DMS79 treated with DMSO at 0.1 percent for 48 hours (cell line): ENCODE results near the gene NMNAT2.
A peak's percentile ranks its signal among the peaks of the same experiment; 100 is the strongest.
"Not testable (repeated sequence)": the region's sequence is repeated elsewhere in the genome, so short reads cannot be mapped to it uniquely, and the experiment has no call there.

Experiments used
- DNase-seq: peaks from one replicate; lab custom pipeline; 2025; lab: John Stamatoyannopoulos, UW

NMNAT2 gene

GRCh38 chr1:183416850-183417771 lies 1.1 kb downstream of the NMNAT2 start:
- DNase-seq = peak; percentile 39

DNA sequence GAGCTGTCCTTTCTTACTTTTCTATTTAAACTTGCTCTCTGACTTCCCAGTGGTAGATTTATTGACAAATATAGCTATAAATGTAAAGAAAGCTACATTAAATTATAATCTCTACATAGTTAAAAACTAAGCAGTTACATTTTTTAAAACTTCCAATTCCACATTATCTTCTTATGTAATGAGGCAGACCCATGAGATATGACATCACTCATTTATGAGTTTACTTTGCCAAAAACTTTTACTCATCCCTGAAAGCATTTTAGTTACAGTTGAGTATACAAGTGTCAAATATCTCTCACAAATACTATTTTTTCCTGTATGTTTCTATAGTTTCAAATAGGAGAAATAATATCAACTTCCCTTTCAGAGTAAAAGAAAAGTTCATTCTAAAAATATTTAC lies 3.8 kb downstream of the NMNAT2 start:
- DNase-seq = no peak

DNA sequence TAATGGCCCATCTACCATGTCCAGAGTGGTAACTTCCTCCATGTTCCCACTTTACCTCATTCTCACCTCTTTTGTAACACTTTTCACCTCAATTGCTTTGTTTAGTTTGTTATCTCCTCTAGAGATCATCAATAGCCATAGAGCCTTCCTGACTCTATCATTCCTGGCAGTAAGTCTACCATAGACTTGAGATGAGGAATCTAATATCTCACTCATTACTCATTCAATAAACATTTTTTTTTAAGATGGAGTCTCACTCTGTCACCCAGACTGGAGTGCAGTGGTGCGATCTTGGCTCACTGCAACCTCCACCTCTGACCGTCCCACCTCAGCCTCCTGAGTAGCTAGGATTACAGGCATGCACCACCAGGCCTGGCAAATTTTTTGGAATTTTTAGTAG lies 7.1 kb downstream of the NMNAT2 start:
- DNase-seq = no peak

GRCh38 chr1:183407961-183408360 lies 10.2 kb downstream of the NMNAT2 start:
- DNase-seq = no peak

- DNase-seq = no peak
Observed at GRCh38 chr1:183407474-183407873, 10.7 kb downstream of the NMNAT2 start.

DNA sequence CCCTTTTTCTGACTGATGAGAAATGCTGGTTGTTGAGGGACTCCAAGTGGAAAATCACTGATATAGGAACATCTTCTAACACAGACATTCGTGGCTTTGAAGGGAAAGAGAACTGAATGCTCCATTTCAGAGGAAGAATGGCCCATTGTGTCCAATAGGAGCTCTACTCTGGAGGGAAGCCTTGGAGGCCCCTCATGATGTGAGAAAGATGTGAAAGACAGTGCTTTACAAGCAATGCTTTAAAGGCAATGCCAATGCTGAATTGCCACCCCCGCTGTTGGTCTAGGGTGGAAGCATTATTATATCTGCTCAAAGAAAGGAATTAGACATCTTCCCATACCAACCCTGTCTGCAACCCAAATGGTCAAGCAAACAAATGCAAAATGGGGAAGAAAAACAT lies 13.7 kb downstream of the NMNAT2 start:
- DNase-seq = no peak

- no peak for DNase-seq
Observed at GRCh38 chr1:183403498-183403897, 14.7 kb downstream of the NMNAT2 start.

GRCh38 chr1:183401565-183401964 lies 16.6 kb downstream of the NMNAT2 start:
- DNase-seq = not testable (repeated sequence)

- no peak for DNase-seq
Observed at GRCh38 chr1:183394435-183394834, 23.7 kb downstream of the NMNAT2 start.

DNA sequence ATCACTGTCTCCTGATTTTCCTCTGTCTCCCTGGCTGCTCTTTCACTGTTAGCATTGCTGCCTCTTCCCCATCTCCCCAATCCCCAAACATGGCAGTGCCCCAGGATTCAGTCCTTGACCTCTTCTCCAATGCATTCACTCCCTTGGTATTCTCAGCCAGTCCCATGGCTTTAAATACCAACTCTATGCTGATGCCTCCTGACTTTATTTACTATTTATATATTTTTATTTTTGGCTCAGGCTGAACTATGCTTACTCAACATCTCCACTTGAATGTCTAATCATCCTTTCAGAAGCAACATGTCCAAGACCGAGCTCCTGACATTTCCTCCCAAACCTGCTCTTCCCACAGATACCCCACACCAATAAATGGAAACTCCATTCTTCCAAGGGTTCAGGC lies 26.3 kb downstream of the NMNAT2 start:
- no peak for DNase-seq

GRCh38 chr1:183390561-183390960 lies 27.6 kb downstream of the NMNAT2 start:
- DNase-seq = no peak

DNA sequence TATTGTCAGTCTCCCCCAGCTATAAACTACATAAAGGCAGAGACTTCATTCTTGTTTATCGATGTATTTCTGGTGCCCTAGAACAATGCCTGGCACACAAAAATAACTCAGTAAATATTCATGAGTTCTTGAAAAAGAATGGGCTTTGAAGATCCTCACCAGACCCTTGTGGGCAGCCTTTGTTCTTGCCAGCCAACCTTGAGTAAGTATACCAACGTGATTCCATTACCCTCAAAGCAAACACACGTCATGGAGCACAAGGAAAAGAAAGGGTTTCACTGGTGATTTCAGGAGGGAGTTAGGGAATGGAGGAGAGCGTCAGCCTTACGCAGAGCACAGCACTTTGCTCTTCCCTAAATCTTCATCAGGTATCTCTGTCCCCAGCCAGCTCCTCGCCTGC lies 29.4 kb downstream of the NMNAT2 start:
- DNase-seq = no peak

GRCh38 chr1:183385340-183386144 lies 32.6 kb downstream of the NMNAT2 start:
- DNase-seq = no peak

DNA sequence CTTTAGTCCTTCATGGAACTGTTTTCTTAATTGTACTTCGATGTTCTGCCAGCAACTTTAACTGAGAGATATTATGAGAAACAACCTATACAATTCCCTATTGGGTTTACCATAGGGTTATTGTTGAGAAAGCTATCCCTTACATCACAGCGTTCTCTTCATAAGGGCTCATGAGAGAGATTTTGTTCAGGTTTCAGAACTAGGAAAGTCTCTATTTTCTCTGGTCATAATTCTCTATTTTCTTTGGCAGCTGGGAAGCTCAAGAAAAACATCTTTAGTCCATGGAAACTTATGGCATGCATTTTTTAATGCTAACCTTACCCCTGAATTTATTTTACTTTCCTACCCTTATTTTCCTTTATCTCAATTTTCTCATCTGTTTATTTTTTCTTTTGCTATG lies 38.2 kb downstream of the NMNAT2 start:
- no peak for DNase-seq

GRCh38 chr1:183375381-183375780 lies 42.8 kb downstream of the NMNAT2 start:
- DNase-seq = no peak

GRCh38 chr1:183374825-183375224 lies 43.4 kb downstream of the NMNAT2 start:
- DNase-seq = no peak

GRCh38 chr1:183372586-183373230 lies 45.5 kb downstream of the NMNAT2 start:
- no peak for DNase-seq

- DNase-seq = peak; percentile 81
Observed at GRCh38 chr1:183370399-183371058, 47.7 kb downstream of the NMNAT2 start.

DNA sequence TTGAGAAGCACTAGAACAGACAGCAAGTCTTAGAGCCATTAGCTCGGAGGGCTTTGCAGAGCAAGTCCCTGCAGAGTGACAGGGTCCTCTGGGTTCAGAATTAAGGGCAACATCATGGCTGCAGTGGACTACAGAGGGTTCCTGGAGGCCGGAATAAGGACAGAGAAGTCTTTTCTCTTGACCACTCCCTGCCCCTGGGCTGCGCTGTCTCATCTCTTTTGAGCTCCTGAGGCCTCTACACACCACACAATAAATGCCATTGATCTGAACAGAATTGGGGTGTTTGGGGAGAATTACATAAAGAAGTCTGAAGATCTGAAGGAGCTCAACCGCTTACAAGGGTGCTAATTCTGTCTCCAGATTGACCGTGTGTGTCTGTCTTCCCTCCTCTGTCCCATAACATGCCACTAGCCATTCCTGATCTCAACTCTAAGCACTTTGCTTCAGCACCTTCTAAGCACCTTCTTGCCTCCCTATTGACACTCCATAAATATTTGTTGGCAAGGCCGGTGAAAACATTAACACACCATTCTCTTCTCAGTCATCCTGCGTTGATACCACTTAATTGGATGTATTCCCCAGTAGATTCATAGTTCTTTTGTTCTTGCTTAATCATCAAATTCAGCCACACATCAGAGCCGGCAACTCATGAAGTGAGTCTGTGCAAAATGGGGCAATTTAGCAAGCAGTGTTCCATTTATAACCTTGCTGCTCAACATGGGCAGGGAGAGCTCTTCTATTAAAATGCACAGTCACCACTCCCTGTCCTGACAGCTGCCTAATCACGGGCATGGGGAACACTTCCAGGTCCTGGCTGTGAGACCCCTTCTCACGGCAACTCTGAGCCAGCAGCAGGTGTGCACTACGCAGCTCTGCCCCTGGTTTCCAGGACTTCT lies 49.7 kb downstream of the NMNAT2 start:
- DNase-seq = peak; percentile 24

- no peak for DNase-seq
Observed at GRCh38 chr1:183366116-183366515, 52.1 kb downstream of the NMNAT2 start.

DNA sequence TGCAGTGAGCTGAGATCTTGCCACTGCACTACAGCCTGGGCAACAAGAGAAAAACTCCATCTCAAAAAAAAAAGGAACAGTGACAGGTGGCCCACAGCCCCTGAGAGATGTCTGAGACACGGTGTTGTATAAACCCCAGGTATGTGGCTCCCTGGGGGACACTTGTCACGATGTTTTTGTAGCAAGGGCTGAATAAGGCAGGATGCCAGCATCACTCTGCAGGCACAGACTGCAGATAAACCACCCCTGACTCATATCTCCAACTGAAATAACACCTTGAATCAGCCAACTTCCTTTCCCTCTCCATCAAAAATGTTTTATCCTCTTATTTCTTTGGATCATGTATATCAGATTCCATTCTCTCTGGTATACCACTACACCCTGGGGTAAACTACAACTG lies 52.5 kb downstream of the NMNAT2 start:
- peak; percentile 72 for DNase-seq
